ENCODE data around the gene SH3PXD2A. TPM values are rescaled to one million over a fixed set of nuclear protein-coding genes. Genes with fewer than 3 reads are reported as not detected.

The SH3PXD2A gene
- total RNA-seq, 1 donor from 2014 or later: 56.2 TPM

DNA sequence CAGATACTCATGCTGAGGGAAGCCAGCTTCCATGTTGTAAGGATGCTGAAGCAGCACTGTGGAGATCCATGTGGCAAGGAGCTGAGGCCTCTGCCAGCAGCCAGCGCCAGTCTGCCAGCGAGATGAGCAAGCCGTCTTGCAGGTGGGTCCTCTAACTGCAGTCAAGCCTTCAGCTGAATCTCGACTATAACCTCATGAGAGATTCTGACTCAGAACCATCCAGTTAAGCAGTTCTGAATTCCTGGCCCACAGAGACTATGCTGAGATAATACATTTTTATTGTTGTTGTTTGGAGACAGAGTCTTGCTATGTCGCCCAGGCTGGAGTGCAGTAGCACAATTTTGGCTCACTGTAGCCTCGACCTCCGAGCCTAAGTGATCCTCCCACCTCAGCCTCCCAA is 105.6 kb downstream of the SH3PXD2A start:
- no peaks in the 10 kb centered on the region for H3K36me3 ChIP-seq
- no peaks in the 10 kb centered on the region for H3K27me3 ChIP-seq
- TF ChIP-seq, protein P1, sequence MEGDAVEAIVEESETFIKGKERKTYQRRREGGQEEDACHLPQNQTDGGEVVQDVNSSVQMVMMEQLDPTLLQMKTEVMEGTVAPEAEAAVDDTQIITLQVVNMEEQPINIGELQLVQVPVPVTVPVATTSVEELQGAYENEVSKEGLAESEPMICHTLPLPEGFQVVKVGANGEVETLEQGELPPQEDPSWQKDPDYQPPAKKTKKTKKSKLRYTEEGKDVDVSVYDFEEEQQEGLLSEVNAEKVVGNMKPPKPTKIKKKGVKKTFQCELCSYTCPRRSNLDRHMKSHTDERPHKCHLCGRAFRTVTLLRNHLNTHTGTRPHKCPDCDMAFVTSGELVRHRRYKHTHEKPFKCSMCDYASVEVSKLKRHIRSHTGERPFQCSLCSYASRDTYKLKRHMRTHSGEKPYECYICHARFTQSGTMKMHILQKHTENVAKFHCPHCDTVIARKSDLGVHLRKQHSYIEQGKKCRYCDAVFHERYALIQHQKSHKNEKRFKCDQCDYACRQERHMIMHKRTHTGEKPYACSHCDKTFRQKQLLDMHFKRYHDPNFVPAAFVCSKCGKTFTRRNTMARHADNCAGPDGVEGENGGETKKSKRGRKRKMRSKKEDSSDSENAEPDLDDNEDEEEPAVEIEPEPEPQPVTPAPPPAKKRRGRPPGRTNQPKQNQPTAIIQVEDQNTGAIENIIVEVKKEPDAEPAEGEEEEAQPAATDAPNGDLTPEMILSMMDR (IDR thresholded peaks at IDR 0.05): no peak
- TF ChIP-seq POLR2A (IDR thresholded peaks at IDR 0.05) (no peak), POLR2AphosphoS5 (IDR thresholded peaks at IDR 0.05; ENCODE audit: insufficient read depth in 1 of 2, low read depth in 1 of 2) (no peak)
- H3K27ac ChIP-seq: peak overlapping the region; percentile 62
- DNase-seq (ENCODE audit: extremely low spot score in 2 of 2): no peak
- H3K4me1 ChIP-seq: peaks cover 36% of the 10 kb centered on the region
- no peaks in the 10 kb centered on the region for H3K9me3 ChIP-seq
- intact Hi-C loops (cut with DNase I): no loop called here
- no peak overlapping the region for H3K4me3 ChIP-seq

- H3K4me1 ChIP-seq: peaks cover 47% of the 10 kb centered on the region
- no peak for DNase-seq (ENCODE audit: extremely low spot score in 2 of 2)
- no peak overlapping the region for H3K4me3 ChIP-seq
- intact Hi-C loops (cut with DNase I): no loop called here
- peak overlapping the region; percentile 81 for H3K27ac ChIP-seq
- H3K36me3 ChIP-seq: no peaks in the 10 kb centered on the region
- TF ChIP-seq, protein P1 (IDR thresholded peaks at IDR 0.05): no peak
- no peak for TF ChIP-seq POLR2A (IDR thresholded peaks at IDR 0.05)
- peak in 1 of 2 donors; percentile 62 for TF ChIP-seq POLR2AphosphoS5 (IDR thresholded peaks at IDR 0.05; ENCODE audit: insufficient read depth in 1 of 2, low read depth in 1 of 2)
- H3K9me3 ChIP-seq: no peaks in the 10 kb centered on the region
- no peaks in the 10 kb centered on the region for H3K27me3 ChIP-seq
Measured at GRCh38 chr10:103748020-103748419, 107.4 kb downstream of the SH3PXD2A start.

DNA sequence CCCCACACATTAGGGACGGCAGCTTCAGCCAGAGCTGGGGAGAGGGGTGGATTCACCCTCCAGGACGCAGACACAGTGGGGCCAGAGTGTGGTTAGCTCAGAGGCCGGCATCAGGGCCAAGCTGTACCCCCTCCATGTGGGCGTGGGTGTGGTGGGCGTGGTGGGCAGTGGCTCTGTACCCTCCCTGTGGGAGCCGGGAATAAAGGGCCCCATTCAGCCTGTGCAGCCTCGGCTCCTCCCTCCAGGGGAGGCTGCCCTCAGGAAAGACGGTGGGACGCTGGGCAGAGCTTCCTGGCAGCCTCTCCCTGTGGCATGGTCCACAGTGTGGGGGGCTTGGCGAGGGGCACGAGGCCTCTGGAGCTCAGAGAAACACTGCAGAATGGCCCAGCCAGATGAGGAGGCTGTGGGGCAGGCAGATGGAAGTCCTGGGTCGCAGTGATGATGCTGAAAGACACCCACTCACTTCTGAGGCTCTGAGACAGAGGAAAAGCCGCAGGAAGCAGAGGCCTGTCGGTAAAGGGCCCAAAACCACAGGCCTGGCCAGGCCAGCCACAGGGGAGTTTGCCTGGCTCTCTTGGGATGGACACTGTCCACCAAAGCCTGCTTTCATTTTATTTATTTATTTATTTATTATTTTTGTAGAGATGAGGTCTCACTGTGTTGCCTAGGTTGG is 108.0 kb downstream of the SH3PXD2A start:
- H3K9me3 ChIP-seq: no peaks in the 10 kb centered on the region
- TF ChIP-seq POLR2A (IDR thresholded peaks at IDR 0.05) (no peak), POLR2AphosphoS5 (IDR thresholded peaks at IDR 0.05; ENCODE audit: insufficient read depth in 1 of 2, low read depth in 1 of 2) (no peak)
- TF ChIP-seq, protein P1 (IDR thresholded peaks at IDR 0.05): no peak
- no peaks in the 10 kb centered on the region for H3K36me3 ChIP-seq
- no peak for DNase-seq (ENCODE audit: extremely low spot score in 2 of 2)
- H3K4me1 ChIP-seq: peaks cover 47% of the 10 kb centered on the region
- no peaks in the 10 kb centered on the region for H3K27me3 ChIP-seq
- H3K27ac ChIP-seq: peak overlapping the region; percentile 81
- intact Hi-C loops (cut with DNase I): no loop called here
- H3K4me3 ChIP-seq: no peak overlapping the region

DNA sequence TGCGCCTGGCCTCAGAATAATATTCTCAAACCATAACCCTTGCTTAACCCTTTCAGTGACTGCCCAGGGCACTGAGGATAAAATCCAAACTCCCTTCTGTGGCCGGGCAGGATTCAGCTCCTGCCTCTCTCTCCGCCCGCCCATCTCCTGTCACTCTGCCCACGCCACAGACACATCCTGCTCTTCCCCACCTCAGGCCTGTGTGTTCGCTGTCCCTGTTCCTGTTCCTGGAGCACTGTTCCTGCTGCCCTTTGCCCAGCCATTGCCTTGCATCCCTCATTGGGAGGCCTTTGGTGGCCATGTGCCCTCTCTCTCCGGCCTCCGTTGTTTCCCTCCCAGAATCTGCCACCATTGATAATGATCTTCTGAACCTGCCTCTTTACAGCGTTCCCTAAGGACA is 108.8 kb downstream of the SH3PXD2A start:
- no peaks in the 10 kb centered on the region for H3K9me3 ChIP-seq
- peak overlapping the region; percentile 81 for H3K27ac ChIP-seq
- intact Hi-C loops (cut with DNase I): no loop called here
- TF ChIP-seq, protein P1 (IDR thresholded peaks at IDR 0.05): no peak
- TF ChIP-seq POLR2AphosphoS5 (IDR thresholded peaks at IDR 0.05; ENCODE audit: insufficient read depth in 1 of 2, low read depth in 1 of 2): no peak
- no peak for TF ChIP-seq POLR2A (IDR thresholded peaks at IDR 0.05)
- no peak overlapping the region for H3K4me3 ChIP-seq
- no peak for DNase-seq (ENCODE audit: extremely low spot score in 2 of 2)
- peaks cover 49% of the 10 kb centered on the region for H3K4me1 ChIP-seq
- H3K27me3 ChIP-seq: no peaks in the 10 kb centered on the region
- H3K36me3 ChIP-seq: no peaks in the 10 kb centered on the region
